SK-N-SH treated with all-trans-retinoic acid at 6 μM for 48 hours (cell line): ENCODE data around the gene NXN.
A peak's percentile ranks its signal among the peaks of the same experiment; 100 is the strongest.

ENCODE experiments used
- ATAC-seq: fragments of 200-7000 bp; cut with Tn5 transposase; 3 replicates; pipeline ENCODE4 v1.9.1; 2020; ENCODE audit warnings: mild to moderate bottlenecking, moderate library complexity
- ARNTL ChIP-seq: fragments of 450-650 bp; formaldehyde crosslinking; IDR thresholded peaks from 2 replicates; pipeline ENCODE4 v1.5.0; 2020; ENCODE audit warnings: low read depth, mild to moderate bottlenecking, moderate library complexity, borderline replicate concordance
- BACH2 ChIP-seq: fragments of 250-450 bp; sonication (Bioruptor Pico); IDR thresholded peaks from 2 replicates; pipeline ENCODE4 v1.9.0; 2021; ENCODE audit warnings: mild to moderate bottlenecking, borderline replicate concordance
- CSDC2 ChIP-seq: fragments of 250-450 bp; sonication (Bioruptor Pico); IDR thresholded peaks from 2 replicates; pipeline ENCODE4 v1.5.0; 2020; ENCODE audit warnings: mild to moderate bottlenecking, moderate library complexity
- ESRRG ChIP-seq: fragments of 250-450 bp; sonication (Bioruptor Pico); IDR thresholded peaks from 2 replicates; pipeline ENCODE4 v1.6.1; 2021; ENCODE audit warnings: mild to moderate bottlenecking
- GLIS3 ChIP-seq: fragments of 250-450 bp; sonication (Bioruptor Pico); IDR thresholded peaks from 2 replicates; pipeline ENCODE4 v1.5.0; 2020; ENCODE audit warnings: mild to moderate bottlenecking, moderate library complexity
- ISL1 ChIP-seq: fragments of 250-450 bp; sonication (Bioruptor Pico); IDR thresholded peaks from 2 replicates; pipeline ENCODE4 v2.1.2; 2022; ENCODE audit warnings: mild to moderate bottlenecking, moderate library complexity
- OSR1 ChIP-seq: fragments of 250-450 bp; sonication (Bioruptor Pico); IDR thresholded peaks from 2 replicates; pipeline ENCODE4 v1.8.0; 2022; ENCODE audit warnings: moderate library complexity, mild to moderate bottlenecking, inconsistent platforms
- PPARA ChIP-seq: fragments of 250-450 bp; sonication (Bioruptor Pico); IDR thresholded peaks from 2 replicates; pipeline ENCODE4 v1.5.0; 2020; ENCODE audit warnings: mild to moderate bottlenecking, borderline replicate concordance
- RARB ChIP-seq: fragments of 250-450 bp; sonication (Bioruptor Pico); IDR thresholded peaks from 2 replicates; pipeline ENCODE4 v1.8.0; 2021; ENCODE audit warnings: mild to moderate bottlenecking, moderate library complexity
- SNAI2 ChIP-seq: fragments of 250-450 bp; sonication (Bioruptor Pico); IDR thresholded peaks from 2 replicates; pipeline ENCODE4 v1.5.0; 2020; ENCODE audit warnings: mild to moderate bottlenecking, moderate library complexity
- TCF4 ChIP-seq: fragments of 250-450 bp; sonication (Bioruptor Pico); IDR thresholded peaks from 2 replicates; pipeline ENCODE4 v1.8.0; 2021; ENCODE audit warnings: mild to moderate bottlenecking, moderate library complexity, borderline replicate concordance
- TOX ChIP-seq: fragments of 250-450 bp; sonication (Bioruptor Pico); IDR thresholded peaks from 2 replicates; pipeline ENCODE4 v1.8.0; 2021; ENCODE audit warnings: mild to moderate bottlenecking, moderate library complexity, borderline replicate concordance
- ZC3H10 ChIP-seq: fragments of 250-450 bp; sonication (Bioruptor Pico); IDR thresholded peaks from 2 replicates; pipeline ENCODE4 v1.5.1; 2021; ENCODE audit warnings: mild to moderate bottlenecking, moderate library complexity
- ZFP3 ChIP-seq: fragments of 250-450 bp; sonication (Bioruptor Pico); IDR thresholded peaks from 2 replicates; pipeline ENCODE4 v1.5.0; 2020; ENCODE audit warnings: mild to moderate bottlenecking, moderate library complexity
- ZFP30 ChIP-seq: fragments of 450-650 bp; formaldehyde crosslinking; IDR thresholded peaks from 2 replicates; pipeline ENCODE4 v1.5.0; 2022; ENCODE audit warnings: mild to moderate bottlenecking, moderate library complexity
- ZNF565 ChIP-seq: fragments of 450-650 bp; formaldehyde crosslinking; conservative IDR thresholded peaks from 2 replicates; pipeline ENCODE4 v1.5.0; 2020; ENCODE audit warnings: low read depth, mild to moderate bottlenecking, moderate library complexity
- ZNF8 ChIP-seq: fragments of 450-650 bp; formaldehyde crosslinking; IDR thresholded peaks from 2 replicates; pipeline ENCODE4 v1.5.0; 2020; ENCODE audit warnings: mild to moderate bottlenecking, moderate library complexity
- TF ChIP-seq, protein P1 (sequence below): fragments of 250-450 bp; sonication (Bioruptor Pico); IDR thresholded peaks from 2 replicates; pipeline ENCODE4 v1.5.0; 2020; ENCODE audit warnings: mild to moderate bottlenecking, moderate library complexity
- TF ChIP-seq, protein P2 (sequence below): fragments of 250-450 bp; sonication (Bioruptor Pico); IDR thresholded peaks from 2 replicates; pipeline ENCODE4 v1.8.0; 2021; ENCODE audit warnings: low read depth, mild to moderate bottlenecking, moderate library complexity, borderline replicate concordance
- TF ChIP-seq, protein P3 (sequence below): fragments of 250-450 bp; sonication (Bioruptor Pico); IDR thresholded peaks from 2 replicates; pipeline ENCODE4 v1.8.0; 2020; ENCODE audit warnings: mild to moderate bottlenecking, moderate library complexity, borderline replicate concordance

NXN gene

DNA sequence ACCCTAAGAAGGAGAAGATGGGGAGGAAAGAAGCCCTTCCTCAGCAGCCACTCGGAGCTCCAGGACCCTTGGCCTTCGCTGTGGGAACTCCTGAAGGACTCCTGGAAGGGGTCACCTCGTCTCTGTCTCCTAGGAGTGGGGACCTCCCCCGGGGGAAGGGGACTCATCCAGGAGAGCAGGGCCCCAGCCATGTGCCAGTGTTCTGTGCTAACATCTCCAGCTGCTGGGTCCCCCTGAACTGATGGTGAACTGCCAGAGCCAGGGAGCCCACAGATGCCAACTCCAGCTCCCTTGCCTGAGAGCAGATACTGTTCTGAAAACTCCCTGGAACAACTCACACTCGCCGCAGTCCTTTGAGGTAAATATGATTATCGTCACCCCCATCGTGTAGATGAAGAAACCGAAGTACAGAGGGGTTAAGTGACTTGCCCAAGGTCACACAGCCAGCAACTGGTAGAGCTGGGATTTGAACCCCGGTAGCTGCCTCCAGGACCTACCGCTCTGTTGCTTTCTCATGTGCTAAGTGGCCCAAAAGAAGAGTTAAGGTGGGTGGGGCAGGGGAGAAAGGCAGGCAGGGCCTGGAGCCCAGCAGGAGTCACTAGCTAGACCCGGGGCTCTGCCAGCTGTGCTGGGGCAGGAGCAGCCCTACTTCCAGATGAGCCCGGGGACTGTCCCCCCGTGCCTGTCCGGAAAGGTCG is 27.9 kb upstream of the NXN start:
- ATAC-seq, result no peak
- TF ChIP-seq ZNF8 (no peak), CSDC2 (no peak), OSR1 (no peak), BACH2 (CRISPR knock-in tag) (no peak), ARNTL (CRISPR knock-in tag) (no peak), ISL1 (CRISPR knock-in tag) (no peak), ZC3H10 (no peak), ZFP30 (CRISPR knock-in tag) (no peak), TOX (CRISPR knock-in tag) (no peak), PPARA (CRISPR knock-in tag) (no peak), GLIS3 (CRISPR knock-in tag) (no peak)
- TF ChIP-seq, protein P1, sequence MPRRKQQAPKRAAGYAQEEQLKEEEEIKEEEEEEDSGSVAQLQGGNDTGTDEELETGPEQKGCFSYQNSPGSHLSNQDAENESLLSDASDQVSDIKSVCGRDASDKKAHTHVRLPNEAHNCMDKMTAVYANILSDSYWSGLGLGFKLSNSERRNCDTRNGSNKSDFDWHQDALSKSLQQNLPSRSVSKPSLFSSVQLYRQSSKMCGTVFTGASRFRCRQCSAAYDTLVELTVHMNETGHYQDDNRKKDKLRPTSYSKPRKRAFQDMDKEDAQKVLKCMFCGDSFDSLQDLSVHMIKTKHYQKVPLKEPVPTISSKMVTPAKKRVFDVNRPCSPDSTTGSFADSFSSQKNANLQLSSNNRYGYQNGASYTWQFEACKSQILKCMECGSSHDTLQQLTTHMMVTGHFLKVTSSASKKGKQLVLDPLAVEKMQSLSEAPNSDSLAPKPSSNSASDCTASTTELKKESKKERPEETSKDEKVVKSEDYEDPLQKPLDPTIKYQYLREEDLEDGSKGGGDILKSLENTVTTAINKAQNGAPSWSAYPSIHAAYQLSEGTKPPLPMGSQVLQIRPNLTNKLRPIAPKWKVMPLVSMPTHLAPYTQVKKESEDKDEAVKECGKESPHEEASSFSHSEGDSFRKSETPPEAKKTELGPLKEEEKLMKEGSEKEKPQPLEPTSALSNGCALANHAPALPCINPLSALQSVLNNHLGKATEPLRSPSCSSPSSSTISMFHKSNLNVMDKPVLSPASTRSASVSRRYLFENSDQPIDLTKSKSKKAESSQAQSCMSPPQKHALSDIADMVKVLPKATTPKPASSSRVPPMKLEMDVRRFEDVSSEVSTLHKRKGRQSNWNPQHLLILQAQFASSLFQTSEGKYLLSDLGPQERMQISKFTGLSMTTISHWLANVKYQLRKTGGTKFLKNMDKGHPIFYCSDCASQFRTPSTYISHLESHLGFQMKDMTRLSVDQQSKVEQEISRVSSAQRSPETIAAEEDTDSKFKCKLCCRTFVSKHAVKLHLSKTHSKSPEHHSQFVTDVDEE (CRISPR knock-in tag), result no peak
- TF ChIP-seq, protein P2, sequence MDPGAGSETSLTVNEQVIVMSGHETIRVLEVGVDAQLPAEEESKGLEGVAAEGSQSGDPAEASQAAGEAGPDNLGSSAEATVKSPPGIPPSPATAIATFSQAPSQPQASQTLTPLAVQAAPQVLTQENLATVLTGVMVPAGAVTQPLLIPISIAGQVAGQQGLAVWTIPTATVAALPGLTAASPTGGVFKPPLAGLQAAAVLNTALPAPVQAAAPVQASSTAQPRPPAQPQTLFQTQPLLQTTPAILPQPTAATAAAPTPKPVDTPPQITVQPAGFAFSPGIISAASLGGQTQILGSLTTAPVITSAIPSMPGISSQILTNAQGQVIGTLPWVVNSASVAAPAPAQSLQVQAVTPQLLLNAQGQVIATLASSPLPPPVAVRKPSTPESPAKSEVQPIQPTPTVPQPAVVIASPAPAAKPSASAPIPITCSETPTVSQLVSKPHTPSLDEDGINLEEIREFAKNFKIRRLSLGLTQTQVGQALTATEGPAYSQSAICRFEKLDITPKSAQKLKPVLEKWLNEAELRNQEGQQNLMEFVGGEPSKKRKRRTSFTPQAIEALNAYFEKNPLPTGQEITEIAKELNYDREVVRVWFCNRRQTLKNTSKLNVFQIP (CRISPR knock-in tag), result no peak

DNA sequence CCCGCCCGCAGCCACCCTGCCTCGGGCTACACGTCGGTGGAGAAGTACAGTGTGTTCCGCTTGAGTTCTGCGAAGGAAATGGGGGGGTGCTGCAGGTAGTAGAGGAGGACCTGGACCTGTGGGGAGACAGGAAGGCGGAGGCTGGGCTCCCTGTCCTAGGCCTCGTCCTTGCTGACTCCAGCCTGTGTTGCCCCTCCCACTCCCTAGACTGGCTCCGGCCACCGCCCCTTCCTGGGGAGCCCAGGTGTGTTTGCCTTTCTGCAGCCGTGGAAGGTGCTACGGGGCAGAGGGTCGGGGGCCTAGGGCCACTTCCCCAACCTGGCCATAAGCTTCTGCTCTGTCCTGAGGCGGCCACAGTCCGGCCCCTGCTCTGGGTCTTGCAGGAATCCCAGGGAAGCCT is 26.5 kb upstream of the NXN start:
- no peak for TF ChIP-seq TOX (CRISPR knock-in tag)
- no peak for TF ChIP-seq ZFP30 (CRISPR knock-in tag)
- no peak for TF ChIP-seq CSDC2
- TF ChIP-seq ZC3H10, result no peak
- no peak for TF ChIP-seq ZFP3 (CRISPR knock-in tag)
- no peak for TF ChIP-seq GLIS3 (CRISPR knock-in tag)
- TF ChIP-seq ISL1 (CRISPR knock-in tag), result no peak
- no peak for ATAC-seq

DNA sequence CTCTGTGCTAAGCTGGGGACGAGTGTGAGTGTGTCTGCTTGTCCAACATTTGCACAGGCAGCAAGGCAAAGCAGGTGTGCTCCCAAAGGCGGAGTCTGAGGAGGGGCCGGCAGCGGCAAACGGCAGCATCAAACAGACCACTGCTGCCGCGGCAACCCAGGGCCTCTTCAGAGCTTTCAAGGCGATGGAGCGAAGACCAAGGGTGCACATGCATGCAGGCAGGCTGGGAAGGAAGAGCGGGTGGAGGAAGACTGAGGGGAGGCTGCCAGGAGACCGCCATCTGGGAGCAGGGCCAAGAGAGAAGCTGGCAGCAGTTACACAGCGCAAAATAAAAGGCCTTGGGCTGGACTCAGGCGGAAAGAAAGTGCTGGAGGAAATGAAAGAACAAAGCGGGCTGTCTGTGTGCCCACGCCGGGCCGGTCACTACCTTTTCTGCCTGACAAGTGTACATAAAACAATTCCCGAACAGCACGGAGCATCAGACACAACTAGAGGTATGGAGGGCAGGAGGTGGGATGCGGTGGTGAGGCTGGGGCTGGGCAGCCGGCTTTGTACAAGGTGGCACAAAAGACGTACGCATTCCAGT is 25.9 kb upstream of the NXN start:
- TF ChIP-seq SNAI2 (CRISPR knock-in tag) (no peak), CSDC2 (no peak), RARB (CRISPR knock-in tag) (no peak), ZNF8 (no peak), PPARA (CRISPR knock-in tag) (no peak), GLIS3 (CRISPR knock-in tag) (no peak), ESRRG (CRISPR knock-in tag) (no peak)
- TF ChIP-seq, all 23 proteins: peak for 0
- peak; percentile 48 for ATAC-seq

DNA sequence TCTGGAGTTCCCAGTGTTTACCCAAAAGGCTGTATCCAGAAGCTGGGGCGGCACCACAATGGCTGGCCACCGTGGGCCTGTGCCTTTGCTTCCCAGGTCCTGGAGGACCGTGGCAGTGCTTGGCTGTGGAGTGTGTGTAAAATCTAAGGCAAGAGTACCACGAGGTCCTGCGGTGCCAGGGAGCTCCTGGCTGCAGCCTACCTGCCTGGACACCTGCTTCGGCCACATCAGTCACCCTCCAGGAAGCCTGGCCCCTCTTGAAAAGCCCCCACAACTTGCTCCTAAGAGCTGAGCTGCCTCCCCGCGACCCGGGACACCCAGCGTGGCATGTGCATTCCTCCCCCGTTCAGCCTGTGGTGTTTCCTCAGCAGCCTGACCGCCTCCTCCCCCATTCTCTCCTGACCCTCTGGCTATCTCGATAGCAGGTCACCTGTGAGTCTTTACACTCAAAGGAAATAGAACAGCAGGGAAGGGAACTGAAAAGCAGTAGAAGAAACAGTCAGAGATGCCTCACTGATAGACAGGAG is 25.3 kb upstream of the NXN start:
- ATAC-seq, result no peak
- TF ChIP-seq GLIS3 (CRISPR knock-in tag) (no peak), RARB (CRISPR knock-in tag) (no peak), BACH2 (CRISPR knock-in tag) (no peak), CSDC2 (no peak), ARNTL (CRISPR knock-in tag) (no peak), ZNF565 (no peak), SNAI2 (CRISPR knock-in tag) (no peak), TOX (CRISPR knock-in tag) (no peak), ZFP30 (CRISPR knock-in tag) (no peak), PPARA (CRISPR knock-in tag) (no peak), ISL1 (CRISPR knock-in tag) (no peak), ZC3H10 (no peak), TCF4 (CRISPR knock-in tag) (no peak), OSR1 (no peak)
- TF ChIP-seq, protein P3, sequence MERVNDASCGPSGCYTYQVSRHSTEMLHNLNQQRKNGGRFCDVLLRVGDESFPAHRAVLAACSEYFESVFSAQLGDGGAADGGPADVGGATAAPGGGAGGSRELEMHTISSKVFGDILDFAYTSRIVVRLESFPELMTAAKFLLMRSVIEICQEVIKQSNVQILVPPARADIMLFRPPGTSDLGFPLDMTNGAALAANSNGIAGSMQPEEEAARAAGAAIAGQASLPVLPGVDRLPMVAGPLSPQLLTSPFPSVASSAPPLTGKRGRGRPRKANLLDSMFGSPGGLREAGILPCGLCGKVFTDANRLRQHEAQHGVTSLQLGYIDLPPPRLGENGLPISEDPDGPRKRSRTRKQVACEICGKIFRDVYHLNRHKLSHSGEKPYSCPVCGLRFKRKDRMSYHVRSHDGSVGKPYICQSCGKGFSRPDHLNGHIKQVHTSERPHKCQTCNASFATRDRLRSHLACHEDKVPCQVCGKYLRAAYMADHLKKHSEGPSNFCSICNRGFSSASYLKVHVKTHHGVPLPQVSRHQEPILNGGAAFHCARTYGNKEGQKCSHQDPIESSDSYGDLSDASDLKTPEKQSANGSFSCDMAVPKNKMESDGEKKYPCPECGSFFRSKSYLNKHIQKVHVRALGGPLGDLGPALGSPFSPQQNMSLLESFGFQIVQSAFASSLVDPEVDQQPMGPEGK (CRISPR knock-in tag), result no peak
- TF ChIP-seq, protein P2 (CRISPR knock-in tag), result no peak
- TF ChIP-seq, protein P1 (CRISPR knock-in tag), result no peak
